ENCODE data around the gene SH3RF3.

GRCh38 chr2:109351164-109351756 lies 222.3 kb downstream of the SH3RF3 start:
- TF ChIP-seq CTCF (IDR thresholded peaks at IDR 0.05; ENCODE audit: insufficient read depth, low read depth, low read length) (no peak), EZH2 (IDR thresholded peaks at IDR 0.05; ENCODE audit: insufficient read depth, low read length) (no peak)
